ENCODE measurements around the gene ANGPTL2.

ANGPTL2 gene

DNA sequence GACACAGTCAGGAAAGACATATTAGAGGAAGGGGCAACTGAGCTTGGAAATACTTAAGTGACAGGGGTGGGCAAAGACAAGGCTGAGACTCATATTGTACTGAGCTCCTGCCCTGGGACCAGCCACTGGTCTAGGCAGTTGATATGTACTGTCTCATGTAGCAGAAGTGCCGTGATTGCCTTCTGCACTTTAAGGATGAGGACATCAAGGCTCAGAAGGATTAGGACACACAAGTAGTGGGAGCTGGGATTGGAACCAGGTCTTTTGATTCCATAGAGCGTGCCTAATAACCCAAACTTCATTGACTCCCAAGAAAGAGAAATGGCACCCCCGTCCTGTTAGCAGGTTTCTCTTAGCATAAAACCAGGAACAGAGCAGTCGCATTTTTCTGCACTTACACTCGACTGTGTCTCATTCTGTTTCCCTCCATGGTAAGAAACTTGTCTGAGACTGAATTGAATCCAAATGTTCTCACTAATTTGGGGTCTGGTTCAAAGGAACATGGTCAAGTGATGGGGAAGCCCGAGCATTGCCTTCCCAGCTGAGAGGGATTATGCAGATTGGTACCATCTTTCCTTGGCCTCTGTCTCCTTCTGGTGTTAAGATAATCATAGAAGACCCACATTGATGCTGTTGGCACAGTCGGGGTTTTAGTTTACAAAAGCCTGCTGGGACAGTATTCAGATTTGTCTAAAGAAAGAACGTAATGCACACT, 70.4 kb downstream of the ANGPTL2 start:
- TF ChIP-seq, protein P1, sequence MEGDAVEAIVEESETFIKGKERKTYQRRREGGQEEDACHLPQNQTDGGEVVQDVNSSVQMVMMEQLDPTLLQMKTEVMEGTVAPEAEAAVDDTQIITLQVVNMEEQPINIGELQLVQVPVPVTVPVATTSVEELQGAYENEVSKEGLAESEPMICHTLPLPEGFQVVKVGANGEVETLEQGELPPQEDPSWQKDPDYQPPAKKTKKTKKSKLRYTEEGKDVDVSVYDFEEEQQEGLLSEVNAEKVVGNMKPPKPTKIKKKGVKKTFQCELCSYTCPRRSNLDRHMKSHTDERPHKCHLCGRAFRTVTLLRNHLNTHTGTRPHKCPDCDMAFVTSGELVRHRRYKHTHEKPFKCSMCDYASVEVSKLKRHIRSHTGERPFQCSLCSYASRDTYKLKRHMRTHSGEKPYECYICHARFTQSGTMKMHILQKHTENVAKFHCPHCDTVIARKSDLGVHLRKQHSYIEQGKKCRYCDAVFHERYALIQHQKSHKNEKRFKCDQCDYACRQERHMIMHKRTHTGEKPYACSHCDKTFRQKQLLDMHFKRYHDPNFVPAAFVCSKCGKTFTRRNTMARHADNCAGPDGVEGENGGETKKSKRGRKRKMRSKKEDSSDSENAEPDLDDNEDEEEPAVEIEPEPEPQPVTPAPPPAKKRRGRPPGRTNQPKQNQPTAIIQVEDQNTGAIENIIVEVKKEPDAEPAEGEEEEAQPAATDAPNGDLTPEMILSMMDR (IDR thresholded peaks at IDR 0.05; ENCODE audit: low read depth, low read length): no peak
- no peak for DNase-seq (ENCODE audit: extremely low read depth, low read depth)

DNA sequence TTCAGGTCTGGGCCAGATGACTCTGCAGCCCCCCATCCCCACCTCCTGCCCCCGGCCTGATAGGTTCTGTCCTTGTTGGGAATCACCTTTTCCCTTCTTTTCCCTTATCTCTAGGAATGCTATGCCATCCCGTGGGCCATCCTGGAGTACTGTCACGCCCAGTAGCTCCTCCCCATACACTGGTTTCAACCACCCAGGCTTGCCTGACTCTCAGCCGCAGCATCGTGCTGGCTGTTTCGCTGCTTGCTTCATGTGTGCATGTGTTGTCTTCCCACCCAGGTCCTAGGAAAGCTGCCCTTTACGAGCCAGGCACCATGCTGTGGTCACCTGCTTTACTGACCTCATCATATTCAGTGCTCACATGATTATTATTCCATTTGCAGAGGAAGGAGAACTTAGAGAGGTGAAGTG, 71.8 kb downstream of the ANGPTL2 start:
- TF ChIP-seq, protein P1 (IDR thresholded peaks at IDR 0.05; ENCODE audit: low read depth, low read length): no peak
- no peak for DNase-seq (ENCODE audit: extremely low read depth, low read depth)

DNA sequence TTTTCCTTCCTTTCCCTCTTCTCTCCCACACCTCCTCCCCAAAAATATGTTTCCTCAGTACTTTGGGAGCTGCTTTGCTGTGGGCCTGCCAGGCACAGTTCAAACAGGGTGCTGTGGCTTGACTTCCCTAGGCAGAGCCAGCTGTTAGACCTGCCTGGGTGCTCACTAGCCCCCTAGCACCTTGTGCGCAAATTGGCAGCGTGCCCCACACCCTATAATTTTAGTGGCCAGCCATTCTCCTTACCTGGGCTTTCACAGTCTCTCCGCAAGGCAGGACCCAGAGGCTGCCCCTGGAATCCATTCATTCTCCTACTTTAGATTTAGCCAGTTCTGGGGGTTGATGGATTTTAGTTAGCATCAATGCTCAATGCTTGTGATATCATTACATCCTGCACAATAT, 72.3 kb downstream of the ANGPTL2 start:
- TF ChIP-seq, protein P1 (IDR thresholded peaks at IDR 0.05; ENCODE audit: low read depth, low read length): no peak
- no peak for DNase-seq (ENCODE audit: extremely low read depth, low read depth)

DNA sequence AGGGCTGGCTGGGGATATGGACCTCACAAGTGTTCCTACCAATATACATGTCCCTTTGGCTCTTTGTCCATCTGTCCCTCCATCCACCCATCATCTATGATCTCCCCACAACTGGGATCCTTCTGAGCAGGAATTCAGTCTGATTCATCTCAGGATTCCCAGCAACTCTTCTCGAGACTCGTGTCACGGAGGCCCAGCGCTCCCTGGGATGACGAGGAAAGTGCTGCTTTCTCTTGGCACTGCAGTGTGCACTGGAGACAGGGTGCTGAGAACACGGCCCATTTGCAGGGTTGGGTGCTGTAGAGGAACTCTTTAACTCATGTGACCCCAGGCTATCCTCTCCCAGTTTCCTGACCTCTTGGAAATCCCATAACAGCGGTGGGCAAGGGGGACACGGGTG, 72.9 kb downstream of the ANGPTL2 start:
- DNase-seq (ENCODE audit: extremely low read depth, low read depth): no peak
- TF ChIP-seq, protein P1 (IDR thresholded peaks at IDR 0.05; ENCODE audit: low read depth, low read length): no peak

DNA sequence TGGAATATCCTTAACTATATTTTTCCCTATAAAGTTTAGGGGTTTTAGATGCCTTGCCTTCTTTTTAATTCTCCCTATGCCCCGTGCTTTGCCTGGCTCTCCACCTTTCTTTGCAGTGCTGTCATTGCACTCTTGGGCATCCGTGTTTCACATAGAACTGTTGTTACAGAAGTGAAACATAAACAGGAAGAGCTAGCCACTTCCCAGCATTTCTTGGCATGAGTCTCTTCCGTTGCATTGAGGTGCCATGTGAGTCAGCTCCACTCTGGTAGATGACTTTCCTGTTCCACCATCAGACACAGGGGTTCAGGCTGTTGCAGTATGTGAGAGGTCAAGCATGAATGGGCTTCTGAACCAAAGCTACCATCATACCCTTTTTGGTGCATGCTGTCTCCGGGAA, 73.4 kb downstream of the ANGPTL2 start:
- peak; percentile 59 for DNase-seq (ENCODE audit: extremely low read depth, low read depth)
- TF ChIP-seq, protein P1 (IDR thresholded peaks at IDR 0.05; ENCODE audit: low read depth, low read length): peak; percentile 30

DNA sequence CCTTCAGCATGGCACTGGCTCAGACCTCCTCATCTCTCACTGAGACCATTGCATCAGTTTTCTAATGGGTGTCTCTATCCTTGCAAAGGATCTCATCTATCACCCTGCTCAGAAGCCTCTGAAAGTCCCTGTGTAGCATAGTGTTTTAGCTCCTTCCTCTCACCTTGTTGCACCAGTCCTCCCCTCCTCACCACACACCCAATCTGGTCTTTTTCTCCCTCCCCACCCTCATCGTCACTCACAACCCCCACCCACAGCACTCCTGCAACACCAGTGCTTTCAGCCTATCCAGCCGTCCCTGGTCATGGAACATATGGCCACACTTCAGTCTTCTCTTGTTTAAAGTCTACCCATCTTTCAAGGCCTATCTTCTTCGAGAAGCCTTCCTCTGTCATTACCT, 74.5 kb downstream of the ANGPTL2 start:
- DNase-seq (ENCODE audit: extremely low read depth, low read depth): no peak
- TF ChIP-seq, protein P1 (IDR thresholded peaks at IDR 0.05; ENCODE audit: low read depth, low read length): no peak

DNA sequence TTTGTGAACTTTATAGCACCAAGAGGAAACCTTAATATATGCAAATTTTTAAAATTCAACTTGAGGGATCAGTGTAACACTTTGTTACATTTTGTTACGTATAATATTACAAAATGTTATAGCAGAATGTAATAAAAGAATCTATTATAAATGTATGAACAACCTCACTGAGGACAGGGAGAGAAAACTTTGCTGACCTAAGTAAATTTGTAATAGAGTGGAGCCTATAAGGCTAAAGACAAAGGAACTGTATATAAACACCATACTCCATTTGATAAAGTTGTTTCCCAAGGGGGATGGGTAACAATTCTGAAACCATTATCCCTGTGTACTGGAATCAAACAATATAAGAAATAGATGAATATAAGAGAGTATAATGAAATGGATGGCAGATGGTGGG, 77.3 kb downstream of the ANGPTL2 start:
- TF ChIP-seq, protein P1 (IDR thresholded peaks at IDR 0.05; ENCODE audit: low read depth, low read length): no peak
- DNase-seq (ENCODE audit: extremely low read depth, low read depth): no peak

Measured in AG09319 (cell line).